ENCODE results near the gene C17orf107. TPM values are rescaled to one million over a fixed set of nuclear protein-coding genes. Genes with fewer than 3 reads are reported as not detected.

C17orf107 gene
- polyA plus RNA-seq, 1 experiment: 1.0 TPM

DNA sequence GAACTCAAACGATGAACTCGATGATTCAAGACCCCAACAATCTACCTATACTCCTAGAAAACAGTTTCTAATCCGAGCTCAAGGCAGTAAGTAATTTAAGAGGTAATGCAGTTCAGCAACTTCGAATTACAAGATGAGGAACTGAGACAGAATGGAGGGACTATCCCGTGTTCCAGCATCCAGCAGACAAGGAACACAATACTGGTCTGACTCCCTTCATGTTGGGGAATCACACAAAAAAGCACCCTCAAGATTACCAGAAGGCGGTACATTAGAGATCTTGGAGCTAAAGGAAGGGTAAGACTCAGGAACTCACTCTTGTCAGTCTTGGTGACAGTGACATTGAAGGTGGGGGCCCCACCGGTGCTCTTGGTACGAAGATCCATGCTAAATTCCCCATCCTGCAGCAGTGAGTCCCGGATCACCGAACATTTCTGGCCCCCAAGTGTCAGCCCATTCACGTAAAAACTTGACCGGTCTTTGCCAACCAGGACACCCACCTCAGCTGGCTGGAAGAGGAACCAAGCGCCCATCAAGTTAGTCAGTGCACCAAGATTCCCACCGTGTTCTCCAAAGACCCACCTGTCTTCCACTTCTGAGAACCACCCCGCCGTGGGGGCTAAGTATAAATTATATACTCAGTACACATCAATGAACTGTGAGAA, 47.1 kb downstream of the C17orf107 start:
- H3K9me3 ChIP-seq (ENCODE audit: control insufficient read depth, insufficient read depth, low read length): peaks cover 3% of the 10 kb centered on the region; the same call in 1 of the 2 replicates
- CTCF ChIA-PET: interaction anchor here (0.6 kb wide), 2 partner anchors 42 to 115 kb away, joined by 3 to 5 read pairs; no protein-coding TSS in a partner anchor
- TF ChIP-seq, protein P1, sequence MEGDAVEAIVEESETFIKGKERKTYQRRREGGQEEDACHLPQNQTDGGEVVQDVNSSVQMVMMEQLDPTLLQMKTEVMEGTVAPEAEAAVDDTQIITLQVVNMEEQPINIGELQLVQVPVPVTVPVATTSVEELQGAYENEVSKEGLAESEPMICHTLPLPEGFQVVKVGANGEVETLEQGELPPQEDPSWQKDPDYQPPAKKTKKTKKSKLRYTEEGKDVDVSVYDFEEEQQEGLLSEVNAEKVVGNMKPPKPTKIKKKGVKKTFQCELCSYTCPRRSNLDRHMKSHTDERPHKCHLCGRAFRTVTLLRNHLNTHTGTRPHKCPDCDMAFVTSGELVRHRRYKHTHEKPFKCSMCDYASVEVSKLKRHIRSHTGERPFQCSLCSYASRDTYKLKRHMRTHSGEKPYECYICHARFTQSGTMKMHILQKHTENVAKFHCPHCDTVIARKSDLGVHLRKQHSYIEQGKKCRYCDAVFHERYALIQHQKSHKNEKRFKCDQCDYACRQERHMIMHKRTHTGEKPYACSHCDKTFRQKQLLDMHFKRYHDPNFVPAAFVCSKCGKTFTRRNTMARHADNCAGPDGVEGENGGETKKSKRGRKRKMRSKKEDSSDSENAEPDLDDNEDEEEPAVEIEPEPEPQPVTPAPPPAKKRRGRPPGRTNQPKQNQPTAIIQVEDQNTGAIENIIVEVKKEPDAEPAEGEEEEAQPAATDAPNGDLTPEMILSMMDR (IDR thresholded peaks at IDR 0.05; ENCODE audit: low read depth, low read length): no peak
- DNase-seq (ENCODE audit: low read depth, low spot score): no peak
- H3K27me3 ChIP-seq (ENCODE audit: control insufficient read depth, insufficient read depth, low read length): no peaks in the 10 kb centered on the region
- POLR2A ChIA-PET: interaction anchor here (9.1 kb wide), 1 partner anchor 21 kb away, joined by 128 read pairs; the partner anchor contains the start of gene SPAG7
- H3K27ac ChIP-seq (ENCODE audit: low read depth, low read length): no peak overlapping the region
- H3K4me3 ChIP-seq (ENCODE audit: low read depth, low read length): peak overlapping the region; percentile 99

GRCh38 chr17:4947010-4947410, 47.7 kb downstream of the C17orf107 start:
- ChIA-PET CTCF (interaction anchor here (0.6 kb wide), 1 partner anchor 115 kb away, joined by 5 read pairs; no protein-coding TSS in a partner anchor), POLR2A (interaction anchor here (0.8 to 9.1 kb wide), 3 partner anchors 20 to 232 kb away, joined by 6 to 128 read pairs (median 11); partner anchors contain the start of genes INCA1, KIF1C and SPAG7)
- TF ChIP-seq, protein P1 (IDR thresholded peaks at IDR 0.05; ENCODE audit: low read depth, low read length): no peak
- H3K4me3 ChIP-seq (ENCODE audit: low read depth, low read length): peak overlapping the region; percentile 99
- H3K27me3 ChIP-seq (ENCODE audit: control insufficient read depth, insufficient read depth, low read length): no peaks in the 10 kb centered on the region
- H3K27ac ChIP-seq (ENCODE audit: low read depth, low read length): peak overlapping the region; percentile 93
- no peak for DNase-seq (ENCODE audit: low read depth, low spot score)
- peaks cover 3% of the 10 kb centered on the region; the same call in 1 of the 2 replicates for H3K9me3 ChIP-seq (ENCODE audit: control insufficient read depth, insufficient read depth, low read length)

DNA sequence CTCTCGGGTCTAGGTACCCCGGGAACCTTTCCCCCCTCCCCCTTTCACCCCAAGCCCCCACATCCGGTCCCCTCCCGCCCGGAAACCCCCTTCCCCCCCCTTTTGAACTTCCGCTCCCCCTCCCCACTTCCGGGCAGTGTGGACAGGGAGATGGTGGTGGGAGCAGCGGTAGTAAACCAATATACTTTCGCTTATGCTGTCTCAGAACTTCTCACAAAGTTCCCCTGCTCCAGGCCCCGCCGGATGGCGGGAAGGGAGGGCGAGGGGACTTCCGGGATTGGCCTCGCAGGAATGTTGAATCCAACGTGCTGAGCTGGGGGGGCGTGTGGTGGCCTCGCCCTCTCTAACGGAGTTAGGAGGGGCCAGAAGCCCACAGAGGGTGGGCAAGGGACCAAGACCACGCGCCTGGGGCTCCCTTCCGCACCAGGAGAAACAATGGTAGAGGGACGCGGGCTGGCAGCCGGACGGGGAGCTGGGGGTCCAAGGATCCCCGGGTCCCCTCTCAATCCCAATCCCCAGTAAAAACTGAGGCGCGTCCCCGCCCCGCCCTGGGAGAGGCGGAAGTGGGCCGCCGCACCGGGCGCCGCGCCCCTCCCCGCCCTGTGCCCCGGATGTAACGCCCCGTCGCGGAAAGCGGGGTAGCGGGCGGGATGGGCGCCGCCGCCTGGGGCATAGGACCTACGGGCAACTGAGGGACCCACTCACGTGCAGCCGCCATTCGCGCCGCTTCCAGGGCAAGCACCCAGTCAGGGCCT, 48.3 kb downstream of the C17orf107 start:
- POLR2A ChIA-PET: interaction anchor here (0.6 to 9.1 kb wide), 4 partner anchors 20 to 232 kb away, joined by 4 to 128 read pairs (median 8); partner anchors contain the start of genes INCA1, KIF1C and SPAG7
- peak overlapping the region; percentile 99 for H3K4me3 ChIP-seq (ENCODE audit: low read depth, low read length)
- peak overlapping the region; percentile 93 for H3K27ac ChIP-seq (ENCODE audit: low read depth, low read length)
- TF ChIP-seq, protein P1 (IDR thresholded peaks at IDR 0.05; ENCODE audit: low read depth, low read length): no peak
- DNase-seq (ENCODE audit: low read depth, low spot score): no peak
- H3K27me3 ChIP-seq (ENCODE audit: control insufficient read depth, insufficient read depth, low read length): no peaks in the 10 kb centered on the region
- peaks cover 3% of the 10 kb centered on the region; the same call in 1 of the 2 replicates for H3K9me3 ChIP-seq (ENCODE audit: control insufficient read depth, insufficient read depth, low read length)
- CTCF ChIA-PET: no interaction called here

DNA sequence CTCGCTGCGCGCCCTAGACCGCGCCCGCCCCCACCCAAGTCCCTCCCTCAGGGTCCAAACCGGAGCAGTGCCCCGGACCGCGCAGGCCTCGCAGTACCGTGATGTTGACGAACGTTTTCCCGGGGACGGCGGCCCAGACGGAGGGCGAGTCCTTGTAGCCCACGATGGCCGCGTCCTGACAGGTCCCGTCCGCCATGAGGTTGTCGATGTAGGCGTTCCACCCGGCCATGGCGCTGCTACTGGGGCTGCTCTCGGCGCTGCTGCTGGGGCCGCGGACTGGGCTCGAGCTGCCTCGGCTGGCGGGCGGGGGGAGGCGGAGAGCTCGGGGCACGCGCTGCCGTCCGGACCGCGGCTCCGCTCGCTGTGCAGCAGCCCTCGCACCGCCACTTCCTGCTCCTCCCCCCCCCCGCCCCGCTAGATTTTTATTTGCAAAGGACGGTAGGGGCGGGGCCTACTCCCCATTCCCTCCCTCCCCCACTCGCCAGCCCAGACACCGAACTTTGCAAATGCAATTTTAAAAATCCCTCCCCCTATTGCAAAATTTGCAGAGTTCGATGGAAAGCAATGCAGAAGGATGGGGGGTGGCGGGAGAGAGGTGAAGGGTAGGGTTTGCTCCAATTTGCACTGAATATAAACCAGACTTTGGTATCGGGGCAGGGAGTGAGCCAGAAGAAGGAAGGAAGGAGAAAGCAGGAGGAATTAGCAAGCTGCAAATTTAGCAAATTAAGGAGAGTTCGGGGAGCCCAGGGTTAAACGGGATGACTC, 49.0 kb downstream of the C17orf107 start, which contains the start of gene PFN1:
TSS of gene PFN1 (minus strand) at position 365 of the 765 bp plus-strand sequence. CDS start at position 229, 136 bp downstream.
- no peaks in the 10 kb centered on the region for H3K27me3 ChIP-seq (ENCODE audit: control insufficient read depth, insufficient read depth, low read length)
- H3K27ac ChIP-seq (ENCODE audit: low read depth, low read length): peak within 1 kb of the TSS; percentile 93
- H3K4me3 ChIP-seq (ENCODE audit: low read depth, low read length): peak within 1 kb of the TSS; percentile 99
- CTCF ChIA-PET: no interaction called here
- peaks cover 3% of the 10 kb centered on the region; the same call in 1 of the 2 replicates for H3K9me3 ChIP-seq (ENCODE audit: control insufficient read depth, insufficient read depth, low read length)
- DNase-seq (ENCODE audit: low read depth, low spot score): peak; percentile 83
- POLR2A ChIA-PET: interaction anchor here (0.6 to 9.1 kb wide), 4 partner anchors 9 to 88 kb away, joined by 4 to 128 read pairs (median 14); partner anchors contain the start of genes INCA1, KIF1C, RNF167 and SLC25A11
- TF ChIP-seq, protein P1 (IDR thresholded peaks at IDR 0.05; ENCODE audit: low read depth, low read length): no peak

Measured in AG04450 (cell line).